Kidney (tissue), 22 donors: ENCODE data around the gene TAS2R42. TPM values are rescaled to one million over a fixed set of nuclear protein-coding genes. Genes with fewer than 3 reads are reported as not detected.

Source experiments
- DNase-seq, 5 donors: peaks; one replicate each; pipeline ENCODE4 v3.0.0-alpha.2; 2013 to 2020
- FAIRE-seq: peaks from 2 replicates; lab custom pipeline; 2012; peaks lifted over from hg19 to GRCh38; lab: Jason Lieb, UNC
- H3K27ac ChIP-seq, 2 donors: one replicate each; pipeline ENCODE4 v1.7.0; 2013; ENCODE audit warnings: low read depth in 2 of 2, low read length in 2 of 2, inconsistent platforms in 1 of 2
- H3K27me3 ChIP-seq: one replicate; pipeline ENCODE4 v1.7.1; 2013; ENCODE audit warnings: low read length, inconsistent platforms; ENCODE audit not compliant: control insufficient read depth, insufficient read depth
- H3K36me3 ChIP-seq, 3 donors: one replicate each; pipeline versions ENCODE4 v1.7.0 to v1.7.1; 2013; ENCODE audit warnings: low read length in 3 of 3, control low read depth in 1 of 3, inconsistent platforms in 1 of 3; ENCODE audit not compliant: insufficient read depth in 3 of 3, control insufficient read depth in 2 of 3
- H3K4me1 ChIP-seq, 3 donors: one replicate each; pipeline versions ENCODE4 v1.7.0 to v1.7.1; 2013; ENCODE audit warnings: low read length in 3 of 3, inconsistent platforms in 1 of 3, low read depth in 1 of 3; ENCODE audit not compliant: control insufficient read depth in 2 of 3, insufficient read depth in 2 of 3
- H3K4me3 ChIP-seq, 3 donors: one replicate each; pipeline versions ENCODE4 v1.7.0 to v1.8.1; 2013; ENCODE audit warnings: low read length in 3 of 3, control low read depth in 1 of 3, inconsistent platforms in 1 of 3
- H3K9ac ChIP-seq, 3 donors: one replicate each; pipeline versions ENCODE4 v1.7.0 to v1.7.1; 2013; ENCODE audit warnings: low read length in 3 of 3, control low read depth in 1 of 3, inconsistent platforms in 1 of 3
- H3K9me3 ChIP-seq, 3 donors: one replicate each; pipeline versions ENCODE4 v1.7.0 to v1.7.1; 2013; ENCODE audit warnings: low read length in 3 of 3, control low read depth in 1 of 3, inconsistent platforms in 1 of 3; ENCODE audit not compliant: control insufficient read depth in 2 of 3, insufficient read depth in 1 of 3
- CTCF ChIP-seq: IDR thresholded peaks from 3 replicates; pipeline ENCODE4 v1.5.1; 2012; ENCODE audit warnings: mild to moderate bottlenecking, moderate library complexity, borderline replicate concordance; ENCODE audit not compliant: insufficient read depth; ENCODE audit errors: extremely low read depth
- intact Hi-C: fragments of 100-400 bp; cut with DNase I; formaldehyde crosslinking; loops from one replicate; pipeline ENCODE4 v1.11.1; 2022
- long read RNA-seq, 10 donors: library from polyadenylated mRNA in 1 of 10; unstranded in 1 of 10; transcript quantifications; one replicate each; pipeline ENCODE4 v2.0.0 and lab custom pipeline, GENCODE V29; 2021 to 2026
- polyA plus RNA-seq: library from polyadenylated mRNA; stranded (reverse); fragments of 350-450 nt; fragmentation: Illumina TruSeq; extraction: RNeasy Lipid Tissue Mini Kit (QIAGEN cat#74804); gene quantifications from one replicate; pipeline ENCODE4 v1.2.3, GENCODE V29; 2014; ENCODE audit warnings: low read depth, low replicate concordance; ENCODE audit not compliant: insufficient read depth
- total RNA-seq: library from RNA; stranded (reverse); fragmentation: NEBNext Ultra II Directional; extraction: Animal tissue kit (Norgen Biotek cat#: 25700); gene quantifications from one replicate; pipeline ENCODE4 v1.2.1, GENCODE V29; 2021
- donor health status: control.
- donor health status: control.
- donor health status: control.
- donor health status: control.
- donor health status: control.
- donor health status: DM: yes; HTN: yes; CAD: no.
- donor health status: Normal renal cell carcinoma (clear cell type).

TAS2R42 gene
- total RNA-seq = not detected
- polyA plus RNA-seq = not detected
- long read RNA-seq, donor 1 = 0 reads
- long read RNA-seq, donor 2 = 0 reads
- long read RNA-seq, donor 3 = 0 reads
- long read RNA-seq, donor 4 = 0 reads
- long read RNA-seq, donor 5 = 0 reads
- long read RNA-seq, donor 6 = 0 reads
- long read RNA-seq, donor 7 = 0 reads
- long read RNA-seq, donor 8 = 0 reads
- long read RNA-seq, donor 9 = 0 reads
- long read RNA-seq, donor 10 = 0 reads

GRCh38 chr12:11186837-11187236 is at the start of gene TAS2R42:
TAS2R42 (minus strand) TSS chr12:11186937; CDS start chr12:11186937, 0 bp downstream.
- no peak for TF ChIP-seq CTCF
- Histone ChIP-seq H3K9ac (no peak within 1 kb of the TSS), H3K27ac (no peak within 1 kb of the TSS), H3K36me3 (no peaks in the 10 kb centered on the region), H3K4me3 (no peak within 1 kb of the TSS), H3K9me3 (no peaks in the 10 kb centered on the region), H3K27me3 (no peaks in the 10 kb centered on the region), H3K4me1 (no peaks in the 10 kb centered on the region)
- intact Hi-C loops = no loop called here
- no peak for FAIRE-seq
- DNase-seq = no peak

- FAIRE-seq (no peak), DNase-seq (no peak)
- H3K27me3 ChIP-seq = no peaks in the 10 kb centered on the region
- no peaks in the 10 kb centered on the region for H3K36me3 ChIP-seq
- intact Hi-C loops = no loop called here
- H3K27ac ChIP-seq = no peak overlapping the region
- no peak for TF ChIP-seq CTCF
- H3K9ac ChIP-seq = no peak overlapping the region
- no peaks in the 10 kb centered on the region for H3K9me3 ChIP-seq
- no peaks in the 10 kb centered on the region for H3K4me1 ChIP-seq
- no peak overlapping the region for H3K4me3 ChIP-seq
Observed at GRCh38 chr12:11233532-11233931, 46.8 kb upstream of the TAS2R42 start.

- Histone ChIP-seq H3K36me3 (no peaks in the 10 kb centered on the region), H3K9ac (no peak overlapping the region), H3K4me3 (no peak overlapping the region), H3K4me1 (no peaks in the 10 kb centered on the region), H3K27me3 (no peaks in the 10 kb centered on the region), H3K27ac (no peak overlapping the region), H3K9me3 (no peaks in the 10 kb centered on the region)
- FAIRE-seq = no peak
- intact Hi-C loops = no loop called here
- DNase-seq = peak in 4 of 5 donors; percentile 45 to 60 (median 50)
- peak; percentile 63 for TF ChIP-seq CTCF
Observed at GRCh38 chr12:11228296-11228879, 41.7 kb upstream of the TAS2R42 start.
